Neural cell (in vitro differentiated cells): ENCODE data around the gene NOTCH3. TPM values are rescaled to one million over a fixed set of nuclear protein-coding genes. Genes with fewer than 3 reads are reported as not detected.

ENCODE experiments used
- H2AFZ ChIP-seq: fragments of 200-600, 300-800 bp; sonication (generic), shearing (Covaris generic); 2 replicates; pipeline ENCODE4 v1.6.0; 2014; ENCODE audit warnings: low read depth, mild to moderate bottlenecking, antibody characterized with exemption, low read length, moderate library complexity
- H3F3A ChIP-seq: fragments of 200-600 bp; shearing (Covaris generic); 2 replicates; pipeline ENCODE4 v1.6.1; 2016; ENCODE audit warnings: mild to moderate bottlenecking, moderate library complexity, mixed read lengths, antibody characterized with exemption, low read length; ENCODE audit not compliant: insufficient read depth, poor library complexity, severe bottlenecking
- H3K27ac ChIP-seq: fragments of 200-600, 300-800 bp; sonication (generic), shearing (Covaris generic); 2 replicates; pipeline ENCODE4 v1.5.1; 2014; ENCODE audit warnings: mild to moderate bottlenecking, low read length, moderate library complexity
- H3K27me3 ChIP-seq: fragments of 300-800, 200-600 bp; sonication (generic), shearing (Covaris generic); 2 replicates; pipeline ENCODE4 v1.6.0; 2014; ENCODE audit warnings: mild to moderate bottlenecking, low read depth, low read length, moderate library complexity; ENCODE audit not compliant: insufficient read depth
- H3K36me3 ChIP-seq: fragments of 300-800, 200-600 bp; sonication (generic), shearing (Covaris generic); 2 replicates; pipeline ENCODE4 v1.5.1; 2014; ENCODE audit warnings: mild to moderate bottlenecking, antibody characterized with exemption, low read length, moderate library complexity; ENCODE audit not compliant: insufficient read depth
- H3K4me2 ChIP-seq: fragments of 300-800, 200-600 bp; sonication (generic), shearing (Covaris generic); 2 replicates; pipeline ENCODE4 v1.6.0; 2014; ENCODE audit warnings: mild to moderate bottlenecking, low read length
- H3K4me3 ChIP-seq: fragments of 300-800, 200-600 bp; sonication (generic), shearing (Covaris generic); 2 replicates; pipeline ENCODE4 v1.5.1; 2014; ENCODE audit warnings: mild to moderate bottlenecking, low read length, moderate library complexity
- H3K79me2 ChIP-seq: fragments of 200-600 bp; shearing (Covaris generic); replicated peaks from 2 replicates; pipeline ENCODE4 v1.6.0; 2014; ENCODE audit warnings: mild to moderate bottlenecking, low read length, moderate library complexity; ENCODE audit not compliant: insufficient read depth
- H3K9ac ChIP-seq: fragments of 300-800, 200-600 bp; sonication (generic), shearing (Covaris generic); 2 replicates; pipeline ENCODE4 v1.6.1; 2016; ENCODE audit warnings: mild to moderate bottlenecking, low read length, mixed read lengths
- H3K9me2 ChIP-seq: fragments of 200-600 bp; shearing (Covaris generic); 2 replicates; pipeline ENCODE4 v1.6.1; 2016; ENCODE audit warnings: mild to moderate bottlenecking, low read length, mixed read lengths; ENCODE audit not compliant: insufficient read depth
- H3K9me3 ChIP-seq: fragments of 200-600, 300-800 bp; sonication (generic), shearing (Covaris generic); 2 replicates; pipeline ENCODE4 v1.6.1; 2016; ENCODE audit warnings: mild to moderate bottlenecking, mixed run types, low read length, moderate library complexity, mixed read lengths
- H4K20me1 ChIP-seq: fragments of 200-600 bp; shearing (Covaris generic); 2 replicates; pipeline ENCODE4 v1.6.1; 2016; ENCODE audit warnings: mild to moderate bottlenecking, mixed run types; ENCODE audit not compliant: insufficient read depth
- EP300 ChIP-seq: fragments of 450-650 bp; conservative IDR thresholded peaks from 2 replicates; pipeline ENCODE4 v1.6.1; 2014; ENCODE audit warnings: antibody characterized with exemption, mild to moderate bottlenecking, moderate library complexity; ENCODE audit not compliant: poor library complexity, severe bottlenecking
- EZH2 ChIP-seq: fragments of 200-600, 300-800 bp; shearing (Covaris generic), sonication (generic); IDR thresholded peaks from 2 replicates; pipeline ENCODE4 v1.6.1; 2014; ENCODE audit warnings: antibody characterized with exemption, low read length, borderline replicate concordance, mild to moderate bottlenecking; ENCODE audit not compliant: insufficient read depth, poor library complexity, severe bottlenecking
- MXI1 ChIP-seq: fragments of 450-650 bp; conservative IDR thresholded peaks from 2 replicates; pipeline ENCODE4 v1.6.1; 2014; ENCODE audit warnings: antibody characterized with exemption, mild to moderate bottlenecking; ENCODE audit not compliant: poor library complexity, severe bottlenecking
- POLR2AphosphoS5 ChIP-seq: IDR thresholded peaks from 2 replicates; pipeline ENCODE4 v1.6.1; 2012
- RAD21 ChIP-seq: fragments of 450-650 bp; conservative IDR thresholded peaks from 2 replicates; pipeline ENCODE4 v1.6.1; 2014; ENCODE audit warnings: antibody characterized with exemption, mild to moderate bottlenecking, moderate library complexity
- REST ChIP-seq: IDR thresholded peaks from 2 replicates; pipeline ENCODE4 v1.6.1; 2012; ENCODE audit warnings: borderline replicate concordance
- SMC3 ChIP-seq: fragments of 450-650 bp; conservative IDR thresholded peaks from 2 replicates; pipeline ENCODE4 v1.6.1; 2014; ENCODE audit warnings: antibody characterized with exemption, mild to moderate bottlenecking, moderate library complexity; ENCODE audit not compliant: poor library complexity
- TAF1 ChIP-seq: IDR thresholded peaks from 2 replicates; pipeline ENCODE4 v1.6.1; 2012; ENCODE audit warnings: low read depth
- polyA plus RNA-seq: library from polyadenylated mRNA; depleted of rRNA; stranded (reverse); fragments of >200 nt; gene quantifications from 2 replicates; pipeline ENCODE4 v1.2.3, GENCODE V29; 2014
- TF ChIP-seq, protein P1 (sequence below): fragments of 450-650 bp; IDR thresholded peaks from 2 replicates; pipeline ENCODE4 v1.5.1; 2014; ENCODE audit warnings: antibody characterized with exemption, mild to moderate bottlenecking, moderate library complexity; ENCODE audit not compliant: poor library complexity, severe bottlenecking

The NOTCH3 gene
- polyA plus RNA-seq, 1 donor from 2014 or later = 0.21 TPM

GRCh38 chr19:15136234-15136954 lies 64.4 kb downstream of the NOTCH3 start:
- no peak overlapping the region for H2AFZ ChIP-seq
- H3K9ac ChIP-seq = no peak overlapping the region
- no peak overlapping the region for H3K4me2 ChIP-seq
- no peaks in the 10 kb centered on the region for H3K9me3 ChIP-seq
- H3K27me3 ChIP-seq = no peaks in the 10 kb centered on the region
- H3K27ac ChIP-seq = no peak overlapping the region
- no peaks in the 10 kb centered on the region for H3K79me2 ChIP-seq
- TF ChIP-seq MXI1 (no peak), POLR2AphosphoS5 (no peak), EP300 (no peak), TAF1 (no peak), EZH2 (no peak)
- TF ChIP-seq, protein P1, sequence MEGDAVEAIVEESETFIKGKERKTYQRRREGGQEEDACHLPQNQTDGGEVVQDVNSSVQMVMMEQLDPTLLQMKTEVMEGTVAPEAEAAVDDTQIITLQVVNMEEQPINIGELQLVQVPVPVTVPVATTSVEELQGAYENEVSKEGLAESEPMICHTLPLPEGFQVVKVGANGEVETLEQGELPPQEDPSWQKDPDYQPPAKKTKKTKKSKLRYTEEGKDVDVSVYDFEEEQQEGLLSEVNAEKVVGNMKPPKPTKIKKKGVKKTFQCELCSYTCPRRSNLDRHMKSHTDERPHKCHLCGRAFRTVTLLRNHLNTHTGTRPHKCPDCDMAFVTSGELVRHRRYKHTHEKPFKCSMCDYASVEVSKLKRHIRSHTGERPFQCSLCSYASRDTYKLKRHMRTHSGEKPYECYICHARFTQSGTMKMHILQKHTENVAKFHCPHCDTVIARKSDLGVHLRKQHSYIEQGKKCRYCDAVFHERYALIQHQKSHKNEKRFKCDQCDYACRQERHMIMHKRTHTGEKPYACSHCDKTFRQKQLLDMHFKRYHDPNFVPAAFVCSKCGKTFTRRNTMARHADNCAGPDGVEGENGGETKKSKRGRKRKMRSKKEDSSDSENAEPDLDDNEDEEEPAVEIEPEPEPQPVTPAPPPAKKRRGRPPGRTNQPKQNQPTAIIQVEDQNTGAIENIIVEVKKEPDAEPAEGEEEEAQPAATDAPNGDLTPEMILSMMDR = no peak
- H3K9me2 ChIP-seq = no peaks in the 10 kb centered on the region
- no peaks in the 10 kb centered on the region for H3K36me3 ChIP-seq
- no peaks in the 10 kb centered on the region for H4K20me1 ChIP-seq
- no peaks in the 10 kb centered on the region for H3F3A ChIP-seq
- no peak overlapping the region for H3K4me3 ChIP-seq

DNA sequence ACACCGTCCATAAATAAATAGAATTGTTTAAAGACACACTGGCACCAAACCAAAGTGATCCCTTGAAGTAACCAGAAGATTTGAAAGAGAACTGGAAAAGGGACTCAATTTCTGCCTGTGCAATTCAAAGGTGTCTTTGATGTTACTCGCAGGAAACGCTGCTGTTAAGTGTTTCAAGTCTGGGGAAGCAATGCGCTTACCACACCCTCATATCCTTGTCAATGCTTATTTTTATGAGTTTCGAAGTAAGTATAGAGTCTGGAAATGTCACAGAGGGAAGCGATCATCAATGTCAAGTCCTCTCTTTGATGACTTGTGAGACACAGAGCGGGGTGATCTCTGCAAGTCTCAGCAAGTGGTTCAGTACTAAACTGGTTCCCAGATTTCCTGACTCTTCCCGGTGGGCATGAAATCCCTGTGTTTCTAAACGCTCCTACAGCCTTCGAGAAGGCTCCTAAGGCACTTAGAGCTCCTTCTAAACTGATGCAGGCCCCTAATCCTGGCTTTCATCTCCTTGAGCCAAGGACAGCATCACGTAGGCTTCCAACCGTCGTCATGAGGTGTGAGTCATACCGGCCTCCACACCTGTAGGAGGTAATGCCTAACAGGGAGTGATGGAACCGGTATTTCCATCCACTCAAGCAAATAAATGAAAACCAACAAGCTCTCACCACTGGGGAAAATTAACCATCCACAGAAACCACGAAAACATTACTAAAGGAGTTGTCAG lies 70.8 kb downstream of the NOTCH3 start:
- Histone ChIP-seq H2AFZ (no peak overlapping the region), H3K4me3 (no peak overlapping the region), H3K4me2 (no peak overlapping the region), H3K9me2 (no peaks in the 10 kb centered on the region), H3K27ac (no peak overlapping the region), H3K9me3 (no peaks in the 10 kb centered on the region), H3F3A (no peaks in the 10 kb centered on the region), H3K36me3 (no peaks in the 10 kb centered on the region), H3K79me2 (no peaks in the 10 kb centered on the region), H3K9ac (no peak overlapping the region), H3K27me3 (no peaks in the 10 kb centered on the region), H4K20me1 (no peaks in the 10 kb centered on the region)
- TF ChIP-seq TAF1 = no peak
- TF ChIP-seq EP300 = no peak
- TF ChIP-seq, protein P1 = no peak
- TF ChIP-seq SMC3 = no peak
- TF ChIP-seq RAD21 = no peak
- TF ChIP-seq EZH2 = no peak
- TF ChIP-seq REST = no peak
- no peak for TF ChIP-seq MXI1
- TF ChIP-seq POLR2AphosphoS5 = no peak
